ENCODE results near the gene ZMIZ1.

ZMIZ1 gene

DNA sequence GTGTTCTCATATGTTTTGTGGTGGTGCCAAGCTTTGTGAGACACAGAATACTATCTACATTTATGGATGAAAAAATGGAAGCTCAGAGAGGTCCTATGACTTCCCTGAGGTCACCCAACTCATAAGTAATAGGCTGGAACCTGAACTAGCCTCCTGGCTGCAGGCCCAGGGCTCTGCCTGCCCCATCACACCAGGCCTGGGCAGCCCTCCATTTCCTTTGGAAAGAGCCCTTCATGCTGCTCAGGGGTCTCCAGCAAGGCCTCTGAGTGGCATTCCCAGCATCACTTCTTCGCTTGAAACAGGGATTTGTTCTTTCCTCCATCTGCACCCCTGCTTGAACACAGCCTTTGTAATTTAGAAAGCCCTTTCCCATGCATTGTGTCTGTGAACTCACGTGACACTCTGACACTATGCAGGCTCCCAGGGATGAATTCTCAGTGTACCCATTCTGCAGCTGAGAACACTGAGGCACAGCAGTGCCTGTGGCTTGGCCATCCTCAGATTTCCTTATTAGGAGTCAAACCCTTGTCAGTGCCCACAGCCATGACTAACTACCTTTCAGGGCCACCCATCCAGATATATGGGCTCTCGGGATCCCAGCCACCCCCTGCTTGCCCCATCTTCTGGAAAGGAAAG is 150.7 kb downstream of the ZMIZ1 start:
- DNase-seq, result no peak

DNA sequence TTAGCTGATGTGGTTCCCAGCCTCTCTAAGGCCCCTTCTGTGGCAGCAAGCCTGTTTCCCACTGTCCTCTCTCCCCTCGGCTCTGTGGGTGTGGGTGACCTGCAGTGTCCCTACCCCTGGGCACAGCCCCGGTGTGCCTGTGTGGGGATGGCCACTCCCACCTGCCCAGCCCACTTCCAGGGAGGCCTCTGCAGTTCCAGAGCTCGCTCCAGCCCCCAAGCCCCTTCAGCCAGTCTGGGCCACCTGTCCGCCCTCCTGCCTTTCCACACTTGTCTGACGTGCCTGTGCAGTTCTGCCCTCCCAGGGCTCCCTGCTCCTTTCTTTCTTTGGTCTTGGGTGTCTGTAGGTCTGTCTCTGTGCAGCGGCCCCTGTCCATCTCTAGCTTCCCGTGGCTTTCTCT is 151.5 kb downstream of the ZMIZ1 start:
- DNase-seq, result no peak

DNA sequence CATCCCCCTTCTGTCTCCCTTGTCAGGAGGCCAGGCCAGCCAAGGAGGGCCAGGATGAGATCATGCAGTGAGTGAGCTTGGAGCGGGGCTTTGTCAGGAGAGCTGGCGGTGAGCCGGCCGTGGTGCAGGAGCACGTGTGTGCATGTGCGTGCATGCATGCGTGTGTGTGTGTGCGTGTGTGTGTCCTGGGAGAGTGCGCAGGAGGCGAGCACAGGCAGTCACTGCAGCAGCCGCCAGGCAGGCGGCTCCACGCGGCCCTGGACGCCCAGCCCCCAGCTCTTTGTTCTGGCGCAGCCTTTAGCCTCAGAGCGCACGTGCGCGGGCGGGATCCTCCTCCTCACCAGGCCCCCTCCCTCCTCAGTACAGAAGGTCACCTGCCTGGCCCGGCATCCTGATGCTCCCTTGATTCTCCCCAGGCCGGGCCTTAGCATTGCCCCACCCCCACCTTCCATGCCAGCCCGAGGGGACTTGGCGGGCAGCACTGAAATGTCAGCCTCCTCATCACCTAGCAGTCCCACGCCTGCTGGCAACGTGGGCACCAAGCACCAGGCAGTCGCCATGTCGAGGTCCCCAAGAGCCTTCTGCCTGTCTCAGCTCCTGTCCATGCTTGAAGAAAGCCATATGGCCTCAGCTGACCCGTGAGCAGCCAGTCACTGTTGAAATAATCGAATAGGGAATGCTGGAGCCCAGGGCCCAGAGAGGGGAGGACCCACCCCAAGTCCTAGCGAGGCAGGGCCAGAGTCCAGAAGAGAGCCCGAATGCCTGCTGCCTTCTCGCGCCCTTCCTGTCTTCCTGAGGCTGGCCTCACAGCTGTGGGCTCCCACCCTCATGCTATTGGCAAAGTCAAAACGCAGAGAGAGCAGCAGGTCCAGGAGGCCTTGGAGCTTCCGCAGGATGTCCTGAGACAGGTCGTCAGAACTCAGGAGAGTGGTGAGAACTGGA is 152.6 kb downstream of the ZMIZ1 start:
- DNase-seq, result no peak

DNA sequence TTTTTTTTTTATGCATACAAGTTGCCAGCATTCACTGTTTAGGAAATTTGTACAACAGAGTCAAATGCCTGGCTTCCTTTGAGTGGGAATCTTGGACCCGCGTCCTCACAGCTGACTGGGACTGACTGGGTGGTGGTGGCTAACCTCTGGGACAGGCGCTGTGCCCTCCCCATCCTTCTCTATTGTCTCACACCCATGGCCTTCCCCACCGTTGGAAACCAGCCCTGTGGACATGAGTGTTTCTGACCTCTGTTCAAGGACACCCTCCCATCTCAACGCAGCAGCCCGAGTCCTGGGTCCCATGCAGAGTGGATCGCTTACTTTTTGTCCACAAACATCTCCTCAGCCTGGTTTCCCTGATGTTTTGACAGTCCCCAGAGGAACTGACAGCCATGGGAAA is 153.4 kb downstream of the ZMIZ1 start:
- DNase-seq, result no peak

DNA sequence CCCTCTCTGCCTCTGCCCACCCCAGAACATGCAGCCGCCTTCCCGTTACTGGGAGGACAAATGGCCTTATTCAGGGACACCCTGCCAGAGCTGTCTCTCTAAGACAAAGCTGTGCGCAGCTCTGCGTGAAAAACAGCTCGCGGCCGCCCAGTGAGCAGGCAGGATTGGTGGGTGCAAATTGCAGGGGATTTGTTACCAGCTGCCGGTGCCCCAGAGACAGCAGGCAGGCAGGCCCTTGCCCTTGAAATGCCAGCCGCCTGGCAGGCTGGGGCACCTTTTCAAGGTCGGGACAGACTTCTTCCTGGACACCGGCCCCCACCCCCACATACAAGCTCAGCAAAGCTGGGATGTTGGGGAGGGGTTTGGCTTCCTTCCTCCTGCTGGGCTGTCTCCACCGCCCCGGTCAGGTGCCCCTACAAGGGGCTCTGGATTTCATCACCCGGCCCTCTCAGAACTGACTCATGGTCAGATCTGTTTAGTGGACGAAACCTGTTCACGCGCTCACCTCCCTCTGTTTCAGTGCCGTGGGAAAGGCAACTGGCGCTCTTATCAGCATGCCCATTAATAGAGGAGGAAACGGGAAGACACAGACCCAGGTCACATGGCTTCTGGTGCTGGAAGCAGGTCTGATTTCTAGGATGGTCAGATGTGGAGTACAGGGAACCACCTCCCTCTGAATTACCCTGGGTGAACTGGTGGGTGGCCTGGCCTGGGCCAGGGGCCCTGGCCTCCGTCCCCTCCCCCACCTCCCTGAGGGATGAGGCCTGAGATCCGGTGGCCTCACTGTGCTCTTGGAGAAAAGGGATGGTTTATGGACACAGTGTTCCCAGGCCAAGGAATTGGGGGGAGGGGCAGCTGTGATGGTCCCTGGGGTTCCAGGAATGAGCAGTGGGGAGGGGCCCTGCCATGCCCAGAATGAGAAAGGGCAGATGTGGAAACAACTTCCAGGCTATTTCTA is 154.6 kb downstream of the ZMIZ1 start:
- DNase-seq, result no peak

DNA sequence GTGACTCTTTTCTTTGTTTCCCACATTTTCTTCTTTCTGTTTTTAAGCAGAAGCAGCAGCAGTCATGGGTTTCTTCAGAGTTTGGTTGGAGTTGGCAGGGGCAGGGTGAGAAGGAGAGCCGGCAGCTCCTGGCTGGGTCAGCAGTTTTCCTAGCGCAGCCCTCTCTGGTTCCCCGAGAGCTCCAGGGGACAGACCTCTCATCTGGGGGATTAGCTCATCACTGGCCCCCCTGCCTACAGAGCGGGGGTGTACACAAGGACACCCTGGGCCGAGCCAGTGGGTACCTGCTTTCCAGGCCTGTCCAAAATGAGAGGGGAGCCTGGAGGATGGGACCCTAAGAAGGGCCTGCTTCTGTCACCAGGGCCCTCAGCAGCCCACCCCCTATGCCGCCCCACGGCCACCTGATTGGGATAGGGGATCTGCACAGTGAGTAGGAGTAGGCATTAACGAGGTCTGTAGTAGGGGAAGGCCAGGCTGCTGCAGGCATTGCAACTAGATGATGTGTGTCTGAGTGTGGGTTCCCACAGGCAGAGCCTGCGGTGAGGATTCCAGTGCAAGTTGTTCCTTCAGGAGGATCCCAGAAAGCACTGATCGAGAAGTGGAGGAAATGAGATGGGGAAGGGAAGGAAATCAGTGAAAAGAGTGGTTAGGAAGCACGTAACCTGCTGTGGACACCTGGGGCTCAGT is 155.6 kb downstream of the ZMIZ1 start:
- no peak for DNase-seq

DNA sequence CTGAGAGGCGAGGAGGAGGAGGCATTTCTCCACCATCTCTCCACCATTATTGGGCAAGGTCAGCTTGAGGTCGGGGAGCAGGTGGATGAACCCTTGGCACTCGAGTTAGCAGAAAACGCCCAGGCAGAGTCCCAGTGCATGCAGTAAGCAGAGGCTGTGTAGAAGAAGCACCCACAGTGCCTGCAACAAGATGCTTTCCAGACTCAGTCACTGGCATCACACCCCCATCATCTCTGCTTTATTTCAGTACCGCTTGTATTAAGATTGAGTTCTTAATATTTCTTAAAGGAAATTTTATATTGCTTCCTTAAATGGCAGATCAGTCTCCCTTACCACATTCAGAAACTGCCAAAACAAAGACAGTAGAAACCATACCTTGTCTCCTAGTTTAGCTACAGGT is 156.2 kb downstream of the ZMIZ1 start:
- no peak for DNase-seq

DNA sequence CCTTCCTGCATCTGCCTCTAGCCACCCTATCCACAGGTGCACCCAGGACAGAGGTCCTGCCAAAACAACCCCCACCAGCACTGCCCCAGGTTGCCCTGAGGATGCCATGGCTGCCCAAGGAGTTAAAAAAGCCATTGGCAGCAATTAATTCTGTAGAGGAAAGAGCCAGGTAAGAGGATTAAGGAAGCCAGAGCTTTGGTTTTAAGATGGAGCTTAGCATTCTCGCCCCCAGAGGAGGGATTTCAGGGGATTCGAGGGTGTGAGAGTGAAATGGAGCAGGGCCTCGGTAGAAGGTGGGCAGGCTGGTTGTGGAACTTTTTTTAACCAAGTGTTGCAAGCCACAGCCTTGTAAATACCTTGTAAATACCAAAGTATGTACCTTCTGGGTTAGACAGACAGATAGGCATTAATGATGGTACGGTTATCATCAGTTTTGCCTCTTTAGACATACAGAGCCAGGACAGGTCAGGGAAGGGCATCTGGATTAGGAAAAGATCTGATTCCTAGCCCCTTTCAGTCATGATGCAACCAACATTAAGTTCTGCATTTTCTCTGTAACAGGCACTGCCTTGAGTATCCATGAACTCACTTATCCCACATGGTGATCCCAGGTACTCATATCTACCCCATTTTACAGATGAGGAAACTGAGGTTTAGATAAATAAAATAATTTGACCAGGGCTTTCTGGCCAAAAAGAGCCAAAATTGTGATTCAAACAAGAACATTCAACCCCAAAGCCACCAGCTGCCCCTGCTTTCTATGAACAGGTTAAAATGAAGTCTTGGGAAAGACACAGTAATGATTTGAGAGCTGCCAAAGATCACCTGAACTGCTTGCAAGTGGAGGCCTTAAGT is 157.9 kb downstream of the ZMIZ1 start:
- DNase-seq, result no peak

DNA sequence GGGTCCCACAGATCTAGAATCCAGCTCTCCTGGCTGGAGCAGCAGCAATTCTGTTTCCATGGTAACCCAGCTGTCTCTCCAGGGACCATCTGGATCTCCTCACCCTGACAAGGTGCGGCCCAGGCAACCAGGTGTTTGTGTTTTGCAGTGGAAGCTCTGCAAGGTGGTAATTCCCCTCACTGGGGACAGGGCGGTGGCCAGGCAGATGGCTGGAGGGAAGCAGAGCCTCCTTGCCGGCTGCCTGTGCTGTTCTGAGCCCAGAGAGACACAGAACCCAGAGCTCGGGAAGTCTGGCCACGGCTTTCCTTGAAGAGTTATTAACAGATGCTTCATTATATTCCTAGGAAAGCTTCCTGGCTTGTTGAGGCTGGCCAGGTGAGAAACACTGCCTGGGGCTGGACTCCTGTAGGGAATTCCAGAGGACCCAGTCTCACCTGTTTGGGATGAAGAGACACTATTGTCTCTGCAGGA is 160.3 kb downstream of the ZMIZ1 start:
- no peak for DNase-seq

DNA sequence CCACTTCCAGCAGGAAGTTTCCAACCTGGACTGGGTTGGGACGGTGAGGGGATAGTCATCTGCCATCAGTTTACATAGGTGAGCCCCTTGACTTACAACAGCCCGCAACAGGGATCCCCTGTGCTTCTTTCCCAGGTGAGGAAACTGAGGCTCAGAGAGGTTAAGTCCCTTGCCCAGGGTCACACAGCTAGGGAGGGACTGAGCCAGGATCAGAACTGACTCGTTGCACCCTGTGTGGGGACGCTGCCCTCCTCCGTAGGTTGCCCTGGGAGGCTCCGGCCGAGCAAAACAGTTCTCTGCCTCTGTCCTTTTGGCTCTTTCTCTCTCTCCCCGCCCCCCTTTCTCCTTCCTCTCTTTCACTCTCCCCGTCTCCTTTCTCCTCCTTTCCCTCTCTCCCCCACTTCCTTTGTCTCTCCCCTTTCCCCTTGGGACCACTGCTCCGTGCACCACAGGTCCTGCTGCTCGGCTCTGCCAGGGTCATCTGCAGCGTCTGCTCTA is 161.1 kb downstream of the ZMIZ1 start:
- DNase-seq, result no peak

DNA sequence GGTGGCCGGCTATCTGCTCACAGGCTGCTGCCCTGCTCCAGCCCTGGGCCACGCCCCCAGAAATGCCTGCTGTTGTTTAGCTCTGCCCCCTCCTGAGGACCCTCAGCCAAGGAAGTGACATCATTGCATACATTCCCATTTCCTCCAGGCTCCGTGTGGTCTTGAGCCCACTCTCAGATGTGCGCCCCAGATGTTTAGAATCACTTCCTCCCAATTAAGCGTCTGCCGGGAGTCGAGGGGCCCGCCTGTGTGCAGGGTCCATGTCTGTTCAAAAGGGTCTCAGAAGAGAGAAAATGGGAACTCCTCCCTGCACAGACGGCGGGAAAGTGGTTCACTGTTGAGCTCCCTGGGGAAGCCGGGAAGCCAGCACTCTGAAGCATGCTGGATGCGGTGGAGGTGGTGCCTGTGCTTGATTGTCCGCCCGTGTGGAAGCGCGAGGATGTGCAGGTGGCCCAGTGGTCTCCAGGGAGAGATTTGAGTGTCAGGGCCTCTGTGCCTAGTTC is 161.6 kb downstream of the ZMIZ1 start:
- DNase-seq, result no peak

DNA sequence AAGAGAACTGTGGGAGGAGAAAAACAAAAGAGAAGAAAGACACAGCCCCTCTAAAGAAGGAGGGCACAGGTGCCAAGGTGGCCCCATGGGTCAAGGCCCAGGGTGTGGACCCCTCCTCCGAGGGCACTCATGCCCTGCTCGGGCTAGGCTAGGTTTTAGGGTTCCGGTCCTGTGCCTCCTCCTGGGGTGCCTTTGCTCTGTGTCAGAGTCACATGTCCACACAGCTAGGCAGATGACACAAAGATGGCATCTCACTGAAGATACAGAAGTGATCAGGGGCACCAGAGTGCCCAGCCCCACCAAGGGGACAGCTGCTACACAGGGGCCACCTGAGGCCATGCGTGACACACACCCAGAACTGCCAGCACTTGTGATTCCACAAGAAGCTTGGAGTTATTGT is 162.1 kb downstream of the ZMIZ1 start:
- DNase-seq, result no peak

DNA sequence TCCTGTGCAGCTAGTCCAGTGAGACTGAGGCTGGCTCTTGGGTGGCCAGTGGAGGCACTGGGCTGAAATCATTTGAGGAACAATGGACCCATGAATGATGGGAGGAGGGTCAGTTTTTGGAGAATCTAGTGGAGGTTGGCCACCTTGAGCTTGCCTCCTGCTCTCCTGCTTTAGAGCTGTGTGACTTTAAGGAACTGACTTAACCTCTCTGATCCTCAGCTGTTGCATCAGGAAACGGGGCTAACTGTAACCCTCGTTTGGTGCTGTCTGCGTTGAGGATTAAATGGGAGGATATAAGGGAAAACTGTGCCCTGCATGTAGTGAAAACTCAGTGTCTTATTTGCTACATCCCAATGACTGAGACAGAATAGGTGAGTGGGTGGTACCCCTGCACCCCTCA is 163.1 kb downstream of the ZMIZ1 start:
- no peak for DNase-seq

DNA sequence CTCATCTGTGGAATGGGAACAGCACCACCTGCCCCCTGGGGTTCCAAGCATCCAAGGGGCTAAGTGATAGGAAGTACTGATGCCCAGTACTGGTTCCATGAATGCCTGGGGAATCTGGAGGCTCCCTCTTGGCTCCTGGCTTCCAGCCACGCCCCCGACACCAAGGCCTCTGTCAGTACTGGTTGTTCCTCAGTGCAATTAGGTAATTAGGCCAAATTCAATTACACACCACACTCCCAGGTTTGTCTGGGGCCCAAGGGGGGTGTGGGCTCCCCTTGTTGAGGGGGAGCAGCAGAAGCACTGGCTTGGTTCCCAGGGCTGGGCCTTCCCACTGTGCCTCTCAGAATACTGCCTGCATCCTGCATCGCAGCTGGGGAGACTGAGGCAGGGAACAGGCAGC is 164.1 kb downstream of the ZMIZ1 start:
- DNase-seq, result no peak

DNA sequence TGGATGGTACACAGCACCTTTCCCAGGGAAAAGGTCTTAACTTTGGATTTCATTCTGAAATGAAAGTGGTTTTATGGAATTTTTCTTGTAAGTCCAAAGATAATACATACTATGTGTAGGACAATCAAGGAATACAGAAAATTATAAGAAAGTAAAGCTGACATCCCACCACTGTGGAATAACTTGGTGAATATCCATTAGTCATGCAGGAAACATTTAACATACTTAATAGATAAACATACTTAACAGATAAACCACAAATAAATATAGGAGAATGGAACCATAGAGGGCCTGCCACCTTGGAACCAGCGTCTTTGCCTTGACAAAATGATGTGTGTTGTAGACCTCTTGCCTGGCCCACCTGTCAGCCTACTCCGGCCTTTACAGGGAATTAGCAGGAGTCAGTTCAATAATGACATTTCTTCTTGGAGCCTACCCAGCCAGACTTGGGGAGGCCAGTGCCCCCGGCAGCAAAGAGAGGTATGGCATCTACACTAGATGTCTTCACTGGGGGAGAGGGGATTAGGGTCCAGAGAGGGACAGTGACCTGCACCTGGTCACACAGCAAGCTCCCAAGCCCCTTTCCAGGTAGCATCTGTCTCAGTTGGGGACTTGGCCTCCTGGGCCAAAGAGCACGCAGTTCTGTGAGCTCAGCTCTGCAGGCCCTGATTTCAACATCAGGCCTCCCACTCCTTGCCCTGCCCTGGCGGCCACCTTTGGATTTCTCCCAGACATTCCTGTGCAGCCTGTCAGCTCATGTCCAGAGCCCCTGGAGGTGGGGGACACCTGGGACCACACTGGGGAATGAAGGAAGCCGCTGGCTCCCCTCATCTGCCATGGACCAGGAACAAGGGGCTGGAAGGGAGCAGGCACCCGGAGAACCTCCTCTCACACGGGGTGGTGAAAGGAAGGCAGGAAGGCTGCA is 165.9 kb downstream of the ZMIZ1 start:
- DNase-seq, result no peak

DNA sequence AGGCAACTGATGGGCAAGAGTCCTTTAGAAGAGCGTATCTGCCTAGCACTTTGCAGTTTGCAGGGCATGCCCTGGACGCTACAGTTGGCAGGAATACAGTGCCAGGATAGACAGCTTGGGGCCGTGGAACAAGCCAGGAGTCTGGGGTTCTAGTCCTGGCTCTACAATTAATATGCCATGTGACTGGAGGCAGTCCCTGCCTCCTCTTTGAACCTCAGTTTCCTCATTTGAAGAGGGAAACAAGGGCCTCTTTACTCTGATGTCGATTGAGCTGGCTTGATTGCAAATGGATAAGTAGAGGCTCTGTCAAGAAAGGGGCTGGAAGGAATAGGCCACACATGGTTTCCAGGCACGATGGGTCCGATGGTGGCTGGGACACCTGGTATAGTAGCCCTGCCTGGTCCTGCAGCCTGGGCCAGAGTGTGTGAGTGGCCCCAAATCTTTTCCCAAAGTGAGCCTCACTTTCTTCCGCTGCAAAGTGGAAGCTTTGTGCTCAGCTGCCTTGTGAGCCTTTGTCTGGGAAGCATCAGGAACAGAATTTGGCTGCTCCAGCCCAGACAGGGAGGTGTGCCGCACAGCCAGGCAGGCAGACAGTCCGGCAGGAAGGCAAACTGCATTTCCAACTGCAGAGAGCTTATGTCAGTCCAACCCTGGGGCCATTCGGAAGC is 167.1 kb downstream of the ZMIZ1 start:
- DNase-seq, result no peak

DNA sequence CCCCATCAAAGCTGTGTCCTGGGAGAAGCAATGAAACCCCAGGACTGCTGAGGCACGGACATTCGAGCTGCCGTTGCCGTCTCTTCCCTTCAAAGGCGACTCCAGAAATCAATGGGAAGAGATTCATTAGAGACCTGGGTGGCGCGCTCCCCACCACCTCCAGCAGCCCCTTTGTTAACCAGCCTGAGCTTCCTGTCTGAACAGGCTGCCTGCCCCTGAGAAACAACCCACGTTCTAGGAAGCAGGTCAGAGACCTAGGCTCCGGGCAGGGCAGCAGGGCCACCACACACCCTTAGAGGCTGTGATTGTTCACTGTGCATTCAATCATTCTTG is 167.6 kb downstream of the ZMIZ1 start:
- DNase-seq, result no peak

DNA sequence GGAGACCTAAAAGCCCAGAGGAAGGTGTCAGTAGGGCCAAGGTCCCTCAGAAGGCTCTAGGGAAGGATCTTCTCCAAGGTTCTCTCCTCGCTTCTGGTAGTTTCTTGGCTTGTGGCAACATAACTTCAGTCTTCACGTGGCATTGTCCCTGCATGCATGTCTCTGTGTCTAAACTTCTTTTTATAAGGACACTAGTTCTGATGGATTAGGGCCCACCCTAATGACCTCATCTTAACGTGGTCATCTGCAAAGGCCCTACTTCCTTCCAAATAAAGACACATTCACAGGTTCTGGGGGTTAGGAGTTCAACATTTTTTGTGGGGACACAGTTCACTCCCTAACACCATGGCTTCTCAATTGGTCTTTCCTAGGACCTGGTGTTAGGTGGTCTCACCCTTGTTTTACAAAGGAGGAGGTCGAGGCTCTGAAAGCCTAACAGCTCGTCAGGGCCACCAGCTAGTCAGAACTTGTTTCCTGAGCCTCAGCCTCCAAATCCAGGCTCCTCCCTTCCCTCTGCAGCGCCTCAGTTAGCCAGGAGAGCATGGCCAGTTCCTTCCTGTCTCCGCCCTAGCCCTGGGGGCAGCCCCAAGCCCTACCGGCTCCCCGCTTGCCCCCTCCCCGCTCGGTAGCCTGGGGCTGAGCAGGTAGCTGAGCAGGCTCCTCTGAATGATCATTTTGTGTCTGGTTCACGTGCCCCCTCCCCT is 168.8 kb downstream of the ZMIZ1 start:
- DNase-seq, result no peak

DNA sequence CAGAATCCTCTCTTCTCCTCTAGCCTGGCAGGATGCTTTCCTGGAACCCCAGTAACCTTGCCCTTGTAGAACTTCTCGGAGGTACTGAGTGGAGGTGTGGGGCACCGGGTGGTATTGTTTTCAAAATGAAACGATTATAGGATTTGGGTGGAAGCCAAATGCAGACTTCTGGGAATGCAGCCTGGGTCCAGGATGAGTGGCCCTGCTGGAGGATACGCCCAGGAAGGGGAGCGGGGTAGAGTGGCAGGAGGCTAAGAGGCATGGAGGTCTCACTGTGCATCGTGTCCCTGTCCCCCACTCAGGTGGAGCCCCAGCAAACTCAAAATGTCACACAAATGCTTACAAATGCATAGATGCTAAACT is 169.4 kb downstream of the ZMIZ1 start:
- no peak for DNase-seq
